DMS53 (cell line): Measurements from ENCODE around the gene COMP.
A peak's percentile ranks its signal among the peaks of the same experiment; 100 is the strongest.

Experiments
- DNase-seq: peaks from one replicate; lab custom pipeline; 2025; lab: John Stamatoyannopoulos, UW

COMP gene

DNA sequence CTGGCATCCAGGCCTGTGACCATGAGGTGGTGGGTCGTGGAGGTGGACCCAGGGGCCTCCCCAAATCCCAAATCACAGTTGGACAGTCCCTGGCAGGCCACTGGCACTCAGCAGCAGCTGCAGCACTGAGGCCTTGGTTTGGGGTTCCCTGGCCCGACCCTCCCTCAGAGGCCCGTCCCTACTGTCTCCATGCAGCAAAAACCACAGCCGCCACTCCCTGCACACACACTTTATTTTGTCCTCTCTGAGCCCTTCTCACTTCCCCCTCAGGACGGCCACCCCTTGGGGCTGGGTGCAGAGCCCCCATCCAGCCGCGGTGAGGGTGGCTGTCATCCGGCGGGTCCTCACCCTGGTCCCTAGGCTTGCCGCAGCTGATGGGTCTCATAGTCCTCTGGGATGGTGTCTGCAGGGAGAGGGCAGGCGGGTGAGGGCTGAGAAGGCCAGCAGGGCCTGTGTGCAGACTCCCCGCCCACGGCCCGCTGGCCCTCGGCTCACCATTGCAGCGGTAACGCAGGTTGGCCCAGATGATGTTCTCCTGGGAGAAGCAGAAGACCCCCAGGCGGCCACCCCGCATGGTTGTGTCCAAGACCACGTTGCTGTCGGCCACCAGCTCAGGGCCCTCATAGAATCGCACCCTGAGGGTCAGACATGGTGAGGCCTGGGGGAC lies 8.4 kb downstream of the COMP start:
- no peak for DNase-seq

GRCh38 chr19:18781885-18782527 lies 9.1 kb downstream of the COMP start:
- no peak for DNase-seq

GRCh38 chr19:18781047-18781600 lies 10.0 kb downstream of the COMP start:
- DNase-seq = no peak

GRCh38 chr19:18780631-18781030 lies 10.5 kb downstream of the COMP start:
- DNase-seq = no peak

- no peak for DNase-seq
Measured at GRCh38 chr19:18780081-18780480, 11.0 kb downstream of the COMP start.

DNA sequence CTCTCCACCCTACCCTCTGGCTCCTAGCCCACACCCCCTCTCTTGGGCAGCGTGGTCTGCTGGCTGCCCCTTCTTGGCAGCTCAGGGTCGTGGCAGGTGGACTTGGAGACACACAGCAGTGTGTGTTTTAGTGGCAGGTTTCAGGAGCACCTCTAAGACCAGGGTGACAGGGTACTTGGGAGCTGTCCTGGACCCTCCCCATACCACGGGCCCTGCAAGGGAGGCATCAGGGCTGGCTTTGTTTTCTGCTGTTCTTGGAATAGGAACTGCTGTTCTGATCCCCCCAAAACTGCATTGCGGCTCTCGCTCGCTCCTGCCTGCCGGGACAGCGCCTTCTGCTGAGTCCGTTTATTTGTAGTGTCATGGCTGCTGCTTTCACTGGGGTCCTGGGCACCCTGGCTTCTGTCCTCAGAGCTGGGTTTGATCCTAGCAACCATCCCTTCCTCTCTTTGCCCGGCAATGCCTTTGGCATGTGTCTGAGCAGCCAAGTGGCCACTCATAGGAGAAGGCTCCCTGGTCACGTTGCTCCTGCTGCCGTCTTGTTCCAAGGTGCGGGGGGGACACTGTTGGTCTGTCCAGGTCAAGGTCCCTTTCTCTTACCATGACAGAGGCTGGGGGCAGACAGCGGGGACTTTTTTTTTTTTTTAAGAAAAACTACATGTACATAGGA lies 12.1 kb downstream of the COMP start:
- no peak for DNase-seq

- no peak for DNase-seq
Measured at GRCh38 chr19:18778076-18778389, 13.1 kb downstream of the COMP start.

- DNase-seq = no peak
Measured at GRCh38 chr19:18777301-18778075, 13.6 kb downstream of the COMP start.

- no peak for DNase-seq
Measured at GRCh38 chr19:18776736-18777135, 14.4 kb downstream of the COMP start.

- DNase-seq = no peak
Measured at GRCh38 chr19:18776288-18776594, 14.9 kb downstream of the COMP start.

DNA sequence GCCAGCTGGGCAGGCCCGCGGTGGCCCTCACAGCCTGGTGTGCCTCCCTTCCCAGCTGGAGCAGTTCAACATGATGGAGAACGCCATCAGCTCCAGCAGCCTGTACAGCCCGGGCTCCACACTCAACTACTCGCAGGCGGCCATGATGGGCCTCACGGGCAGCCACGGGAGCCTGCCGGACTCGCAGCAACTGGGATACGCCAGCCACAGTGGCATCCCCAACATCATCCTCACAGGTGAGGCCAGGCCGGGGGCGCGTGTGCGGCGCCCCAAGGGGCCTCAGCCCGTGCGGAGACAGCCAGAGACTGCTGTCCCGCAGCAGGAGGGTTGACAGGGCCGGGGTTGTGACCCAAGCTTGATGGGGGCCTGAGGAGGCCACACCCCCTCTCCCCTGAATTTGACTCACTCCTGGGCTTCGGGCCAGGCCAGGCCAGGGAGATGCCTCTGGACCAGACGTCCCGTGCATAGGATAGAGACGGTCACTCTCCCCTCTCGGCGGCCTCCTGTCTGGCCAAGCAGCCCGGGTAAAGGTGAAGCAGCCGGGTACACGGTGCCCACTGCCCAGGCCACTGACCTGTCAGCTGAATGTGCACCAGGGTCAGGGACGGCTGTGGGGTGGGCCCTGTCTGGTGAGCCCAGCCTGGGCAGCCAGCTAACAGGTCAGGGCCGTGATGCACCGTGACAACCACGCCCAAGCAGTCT lies 15.4 kb downstream of the COMP start:
- DNase-seq = no peak

- DNase-seq = no peak
Measured at GRCh38 chr19:18774782-18775444, 16.2 kb downstream of the COMP start.

- no peak for DNase-seq
Measured at GRCh38 chr19:18774107-18774506, 17.0 kb downstream of the COMP start.

DNA sequence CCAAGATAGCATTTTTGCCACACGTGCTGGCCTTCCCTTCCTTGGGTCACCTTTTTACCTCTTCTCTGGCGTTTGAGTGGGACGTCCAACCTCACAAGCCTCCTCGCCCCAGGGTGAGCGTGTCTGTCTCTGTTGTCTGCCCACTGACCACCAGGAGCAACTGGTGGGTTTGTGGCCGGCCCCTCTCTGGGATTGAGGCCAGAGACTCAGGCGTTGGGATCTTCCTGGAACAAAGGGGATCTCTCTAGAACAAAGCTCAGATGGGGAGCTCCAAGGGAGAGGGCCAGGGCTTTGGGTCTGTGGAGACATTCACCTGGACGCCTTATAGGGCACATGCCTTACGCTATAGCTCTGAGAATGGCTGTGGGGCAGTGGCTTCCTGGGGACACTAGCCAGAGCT lies 17.4 kb downstream of the COMP start:
- no peak for DNase-seq

- DNase-seq = no peak
Measured at GRCh38 chr19:18772620-18773587, 18.2 kb downstream of the COMP start.

DNA sequence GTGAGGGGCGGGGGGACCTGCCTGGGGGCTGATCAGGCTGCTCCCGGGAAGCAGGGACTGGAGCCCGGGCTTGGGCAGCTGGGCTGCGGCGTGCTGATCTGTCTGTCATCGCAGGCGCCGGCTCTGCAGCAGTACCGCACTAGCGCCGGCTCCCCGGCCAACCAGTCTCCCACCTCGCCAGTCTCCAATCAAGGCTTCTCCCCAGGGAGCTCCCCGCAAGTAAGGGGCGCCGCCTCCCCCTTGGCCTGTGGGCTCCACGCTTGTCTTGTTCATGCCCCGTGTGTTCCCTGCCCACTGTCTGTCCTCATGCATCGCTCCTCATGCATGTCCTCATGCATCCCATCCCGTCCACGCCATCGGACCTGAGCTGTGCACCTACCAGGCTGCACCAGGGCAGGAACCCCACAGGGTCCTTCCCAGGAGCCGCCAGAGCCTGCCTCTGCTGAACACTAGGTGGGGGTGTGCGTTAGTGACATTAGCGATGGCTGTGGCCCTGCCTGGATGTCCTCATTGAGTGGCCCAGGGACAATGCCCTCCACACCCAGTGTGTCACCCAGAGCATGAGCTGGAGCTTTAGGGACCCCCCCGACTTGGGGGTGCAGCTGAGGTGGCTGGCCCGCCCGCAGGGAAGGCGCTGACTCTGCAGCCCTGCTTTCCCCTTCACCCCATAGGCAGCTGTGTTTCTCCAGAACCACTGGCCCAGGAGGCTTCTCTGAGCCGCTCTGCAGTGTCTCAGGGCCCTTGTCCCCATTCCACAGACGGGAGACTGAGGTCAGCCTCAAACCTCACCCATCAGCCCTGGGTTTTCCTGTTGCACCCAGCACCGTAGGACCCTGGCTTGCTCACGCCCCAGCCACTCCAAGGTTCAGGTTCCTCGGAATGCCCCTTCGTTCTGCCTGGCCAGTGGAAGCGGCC lies 19.5 kb downstream of the COMP start:
- DNase-seq = peak; percentile 34

DNA sequence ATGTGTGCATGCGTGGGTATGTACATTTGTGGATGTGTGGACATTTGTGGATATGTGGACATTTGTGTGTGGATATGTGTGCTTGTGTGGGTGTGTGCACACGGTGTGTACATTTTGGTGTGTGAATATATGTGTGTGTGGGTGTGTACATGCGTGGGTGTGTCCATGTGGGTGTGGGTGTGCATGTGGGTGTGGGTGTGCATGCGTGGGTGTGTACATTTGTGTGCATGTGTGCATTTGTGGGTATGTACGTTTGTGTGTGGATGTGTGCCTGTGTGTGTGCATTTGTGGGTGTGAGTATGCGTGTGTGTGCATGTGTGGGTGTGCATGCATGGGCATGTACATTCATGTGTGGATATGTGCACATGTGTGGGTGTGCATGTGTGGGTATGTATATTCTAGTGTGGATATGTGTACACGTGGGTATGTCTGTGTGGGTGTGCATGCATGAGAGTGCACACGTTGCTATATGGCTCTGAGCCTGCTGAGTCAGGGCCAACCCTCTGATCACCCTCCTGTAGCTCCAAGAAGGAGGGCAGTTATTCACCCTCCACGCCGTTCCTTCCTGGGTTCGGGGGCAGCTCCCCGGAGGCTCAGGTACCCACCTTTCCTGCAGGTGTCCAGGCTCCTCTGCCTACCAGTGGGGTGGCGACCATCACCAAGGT lies 20.3 kb downstream of the COMP start:
- DNase-seq = no peak

GRCh38 chr19:18769989-18770528 lies 21.0 kb downstream of the COMP start:
- peak; percentile 21 for DNase-seq
